Endothelial cell of umbilical vein (primary cell): Measurements from ENCODE around the gene ATP8A2. TPM values are rescaled to one million over a fixed set of nuclear protein-coding genes. Genes with fewer than 3 reads are reported as not detected.
"Not testable (repeated sequence)": the region's sequence is repeated elsewhere in the genome, so short reads cannot be mapped to it uniquely, and the experiment has no call there.

Experiments
- BruUV-seq: library from RNA; stranded (reverse); fragments of 400-500 nt; replicated peaks from 2 replicates; lab custom pipeline; 2021; lab: Mats Ljungman, UMichigan
- CTCF ChIA-PET: fragments of 300-600, 350-600 bp; sonication (Branson Sonifier 250); formaldehyde crosslinking; loops from one replicate; lab custom pipeline; 2021; ENCODE audit warnings: antibody characterized with exemption, inconsistent platforms; lab: Charles Lee
- POLR2A ChIA-PET: fragments of 300-600, 350-600 bp; sonication (Branson Sonifier 250); formaldehyde crosslinking; loops from one replicate; lab custom pipeline; 2021; ENCODE audit warnings: antibody characterized with exemption, inconsistent platforms; lab: Charles Lee
- DNase-seq: peaks from one replicate; pipeline ENCODE4 v3.0.0-alpha.2; 2011; ENCODE audit warnings: low read depth, low spot score
- FAIRE-seq: peaks from 2 replicates; lab custom pipeline; 2011; peaks lifted over from hg19 to GRCh38; lab: Jason Lieb, UNC
- H2AFZ ChIP-seq: 2 replicates; pipeline ENCODE4 v1.6.0; 2012; ENCODE audit warnings: low read depth, low read length, control low read depth, inconsistent platforms
- H3K27ac ChIP-seq: 2 replicates; pipeline ENCODE4 v1.5.1; 2011; ENCODE audit warnings: low read depth, mild to moderate bottlenecking, control low read depth, low read length, moderate library complexity; ENCODE audit not compliant: insufficient read depth
- H3K27me3 ChIP-seq, 2 experiments: 2 replicates each; pipeline versions ENCODE4 v1.6.0 to v1.6.1; 2011; ENCODE audit warnings: low read length in 2 of 2, mixed read lengths in 1 of 2; ENCODE audit not compliant: control insufficient read depth in 2 of 2, insufficient read depth in 2 of 2
- H3K36me3 ChIP-seq, 2 experiments: 2 replicates in 1 of 2; 3 replicates in 1 of 2; pipeline ENCODE4 v1.5.1; 2011; ENCODE audit warnings: low read length in 2 of 2, mild to moderate bottlenecking in 1 of 2, moderate library complexity in 1 of 2; ENCODE audit not compliant: control insufficient read depth in 2 of 2, insufficient read depth in 2 of 2; ENCODE audit errors: extremely low read depth in 1 of 2
- H3K4me1 ChIP-seq: 3 replicates; pipeline ENCODE4 v1.5.1; 2011; ENCODE audit warnings: mild to moderate bottlenecking, low read length; ENCODE audit not compliant: control insufficient read depth, insufficient read depth; ENCODE audit errors: extremely low read depth
- H3K4me2 ChIP-seq: 2 replicates; pipeline ENCODE4 v1.6.1; 2011; ENCODE audit warnings: low read length, control low read depth, mixed read lengths; ENCODE audit not compliant: insufficient read depth
- H3K4me3 ChIP-seq, 3 experiments: fragments of 200-600 bp in 1 of 3; sonication (generic), shearing (Covaris generic) in 1 of 3; replicated peaks in 1 of 3; 2 replicates each; pipeline ENCODE4 v1.5.1; 2011 to 2016; ENCODE audit warnings: control low read depth in 3 of 3, low read length in 3 of 3, mild to moderate bottlenecking in 2 of 3, inconsistent platforms in 1 of 3, low read depth in 1 of 3, moderate library complexity in 1 of 3; ENCODE audit not compliant: insufficient read depth in 1 of 3
- H3K79me2 ChIP-seq: 2 replicates; pipeline ENCODE4 v1.6.0; 2012; ENCODE audit warnings: low read length, inconsistent platforms; ENCODE audit not compliant: control insufficient read depth, insufficient read depth
- H3K9ac ChIP-seq: replicated peaks from 2 replicates; pipeline ENCODE3; 2011; ENCODE audit warnings: low read length, control low read depth; ENCODE audit not compliant: insufficient read depth; ENCODE audit errors: extremely low read depth
- H3K9me1 ChIP-seq: replicated peaks from 3 replicates; pipeline ENCODE4 v1.6.0; 2011; ENCODE audit warnings: mild to moderate bottlenecking, low read length; ENCODE audit not compliant: control insufficient read depth, insufficient read depth; ENCODE audit errors: extremely low read depth
- H3K9me3 ChIP-seq: replicated peaks from 2 replicates; pipeline ENCODE4 v1.5.1; 2012; ENCODE audit warnings: low read length, inconsistent platforms; ENCODE audit not compliant: control insufficient read depth, insufficient read depth
- H4K20me1 ChIP-seq: replicated peaks from 2 replicates; pipeline ENCODE3; 2011; ENCODE audit warnings: mild to moderate bottlenecking, low read length; ENCODE audit not compliant: control insufficient read depth, insufficient read depth; ENCODE audit errors: extremely low read depth
- CTCF ChIP-seq, 2 donors: IDR thresholded peaks; 1 replicate in 1 of 2; 2 replicates in 1 of 2; pipeline ENCODE4 v1.5.1; 2011; ENCODE audit warnings: low read length in 2 of 2, mild to moderate bottlenecking in 2 of 2, moderate library complexity in 2 of 2, control low read depth in 1 of 2, inconsistent platforms in 1 of 2, low read depth in 1 of 2; ENCODE audit not compliant: insufficient read depth in 1 of 2; ENCODE audit errors: extremely low read depth in 1 of 2
- JUN ChIP-seq: IDR thresholded peaks from 2 replicates; pipeline ENCODE4 v1.6.1; 2011; ENCODE audit warnings: borderline replicate concordance, low read depth; ENCODE audit not compliant: insufficient read length, insufficient read depth
- MAX ChIP-seq: IDR thresholded peaks from 2 replicates; pipeline ENCODE4 v1.6.1; 2011; ENCODE audit not compliant: insufficient read depth, insufficient read length
- POLR2A ChIP-seq: IDR thresholded peaks from 2 replicates; pipeline ENCODE4 v1.6.1; 2012; ENCODE audit warnings: low read depth, mild to moderate bottlenecking, control low read depth, low read length
- dilution Hi-C: fragments of 300-500 bp; cut with MboI; formaldehyde crosslinking; loops from one replicate; pipeline ENCODE4 v1.15.0; 2019; ENCODE audit warnings: low sequenced_read_pairs; ENCODE audit not compliant: extremely low pct_ligation_motif_present
- intact Hi-C: fragments of 100-400 bp; cut with micrococcal nuclease; formaldehyde crosslinking; loops from one replicate; pipeline ENCODE4 v1.10.0; 2022
- polyA plus RNA-seq, 4 experiments: library from polyadenylated mRNA; depleted of rRNA in 3 of 4; stranded (reverse) in 3 of 4; unstranded in 1 of 4; fragments of >200 nt; gene quantifications; 2 replicates each; pipeline versions ENCODE4 v1.2.1 to v1.2.3, GENCODE V29; 2011 to 2012; ENCODE audit warnings: missing spikeins in 1 of 4
- total RNA-seq: library from RNA; stranded (reverse); gene quantifications from 2 replicates; pipeline ENCODE4 v1.2.3, GENCODE V29; 2021

The ATP8A2 gene
- total and polyA plus RNA-seq, 2 donors (not counting 3 experiments of a cell fraction or from before 2014, with no cell fraction given): 0.11 to 0.49 TPM

- dilution Hi-C loops: no loop called here
- CTCF ChIA-PET: no interaction called here
- no peak for FAIRE-seq
These were observed 580.1 kb downstream of the ATP8A2 start for GRCh38 chr13:25951831-25952230.

GRCh38 chr13:25954080-25954479 is 582.3 kb downstream of the ATP8A2 start:
- FAIRE-seq, intact Hi-C loops: not testable (repeated sequence)

More at GRCh38 chr13:25951831-25952230, 580.1 kb downstream of the ATP8A2 start:
- Histone ChIP-seq H3K4me1 (no peaks in the 10 kb centered on the region), H4K20me1 (no peaks in the 10 kb centered on the region), H3K79me2 (no peaks in the 10 kb centered on the region), H3K27me3 (peaks cover 0 to 2% of the 10 kb centered on the region in 2 experiments), H3K9me1 (no peaks in the 10 kb centered on the region), H3K27ac (no peak overlapping the region), H3K9ac (no peak overlapping the region), H3K36me3 (no peaks in the 10 kb centered on the region), H2AFZ (no peak overlapping the region), H3K9me3 (no peaks in the 10 kb centered on the region), H3K4me3 (no peak overlapping the region), H3K4me2 (no peak overlapping the region)
- TF ChIP-seq MAX (no peak), CTCF (IDR thresholded peaks at IDR 0.05; ENCODE audit: extremely low read depth in 1 of 2, insufficient read depth in 1 of 2, low read depth in 1 of 2, low read length in 2 of 2) (no peak), POLR2A (no peak), JUN (no peak)
- intact Hi-C loops: no loop called here
- POLR2A ChIA-PET: no interaction called here
- no peak for DNase-seq
- BruUV-seq: no TSS peak

GRCh38 chr13:25954943-25955342 is 583.2 kb downstream of the ATP8A2 start:
- BruUV-seq, H3K4me1 ChIP-seq, H3K9ac ChIP-seq, dilution Hi-C loops, POLR2A ChIA-PET, H3K79me2 ChIP-seq, H2AFZ ChIP-seq, H4K20me1 ChIP-seq, intact Hi-C loops, H3K9me1 ChIP-seq, CTCF ChIA-PET, H3K4me3 ChIP-seq, H3K27ac ChIP-seq, H3K4me2 ChIP-seq, DNase-seq, H3K9me3 ChIP-seq, H3K36me3 ChIP-seq, FAIRE-seq, H3K27me3 ChIP-seq: not testable (repeated sequence)

More at GRCh38 chr13:25954080-25954479, 582.3 kb downstream of the ATP8A2 start:
- POLR2A ChIA-PET, H3K4me1 ChIP-seq, H3K9me1 ChIP-seq, H3K9me3 ChIP-seq, H3K79me2 ChIP-seq, DNase-seq, H3K9ac ChIP-seq, H3K36me3 ChIP-seq, H2AFZ ChIP-seq, dilution Hi-C loops, H4K20me1 ChIP-seq, H3K27ac ChIP-seq, H3K4me3 ChIP-seq, BruUV-seq, CTCF ChIA-PET, H3K4me2 ChIP-seq, H3K27me3 ChIP-seq: not testable (repeated sequence)
